Hepatic stellate cell (primary cell): Measurements from ENCODE around the gene BAX.

Experiments
- DNase-seq: peaks from one replicate; pipeline ENCODE4 v3.0.0; 2011; ENCODE audit warnings: low spot score

BAX gene

DNA sequence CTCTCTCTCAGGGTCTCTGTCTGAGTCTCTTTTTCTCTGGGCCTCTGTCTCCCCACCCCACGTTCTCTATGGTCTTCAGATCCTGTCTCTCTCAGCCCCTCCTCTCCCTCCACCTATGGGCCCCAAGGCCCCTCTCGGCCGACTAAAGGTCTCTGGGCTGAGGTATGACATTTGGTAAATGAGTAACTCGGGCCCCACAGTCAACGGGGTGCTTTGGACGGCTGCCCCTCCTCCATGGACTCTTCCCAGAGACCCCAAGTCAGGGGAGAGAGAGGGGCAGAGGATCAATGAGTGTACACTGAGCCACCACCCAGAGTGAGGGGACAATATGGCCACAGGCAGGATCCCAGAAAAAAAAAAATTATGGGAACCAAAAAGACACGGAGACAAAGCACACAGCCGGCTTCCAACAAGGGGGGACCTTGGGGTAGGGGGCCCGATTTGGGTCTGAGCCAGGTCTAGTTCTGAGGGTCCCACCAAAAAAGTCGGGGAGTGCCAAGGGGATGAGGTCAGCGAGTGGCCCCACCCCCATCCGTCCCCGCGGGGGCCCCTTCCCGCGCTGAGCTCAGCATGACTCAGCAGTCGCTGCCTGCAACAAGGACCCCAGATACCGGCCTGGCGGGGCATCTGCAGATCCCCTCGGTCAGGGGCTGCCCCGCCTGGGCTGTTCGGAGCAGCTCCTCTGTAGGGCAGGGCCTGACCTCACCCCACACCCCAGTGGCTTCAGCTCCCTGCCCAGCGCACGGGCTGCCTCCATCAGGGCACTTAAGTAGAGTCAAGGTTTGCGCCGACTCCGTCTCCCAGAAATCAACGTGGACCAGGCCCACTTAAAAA lies 8.9 kb downstream of the BAX start:
- peak; percentile 85 for DNase-seq

DNA sequence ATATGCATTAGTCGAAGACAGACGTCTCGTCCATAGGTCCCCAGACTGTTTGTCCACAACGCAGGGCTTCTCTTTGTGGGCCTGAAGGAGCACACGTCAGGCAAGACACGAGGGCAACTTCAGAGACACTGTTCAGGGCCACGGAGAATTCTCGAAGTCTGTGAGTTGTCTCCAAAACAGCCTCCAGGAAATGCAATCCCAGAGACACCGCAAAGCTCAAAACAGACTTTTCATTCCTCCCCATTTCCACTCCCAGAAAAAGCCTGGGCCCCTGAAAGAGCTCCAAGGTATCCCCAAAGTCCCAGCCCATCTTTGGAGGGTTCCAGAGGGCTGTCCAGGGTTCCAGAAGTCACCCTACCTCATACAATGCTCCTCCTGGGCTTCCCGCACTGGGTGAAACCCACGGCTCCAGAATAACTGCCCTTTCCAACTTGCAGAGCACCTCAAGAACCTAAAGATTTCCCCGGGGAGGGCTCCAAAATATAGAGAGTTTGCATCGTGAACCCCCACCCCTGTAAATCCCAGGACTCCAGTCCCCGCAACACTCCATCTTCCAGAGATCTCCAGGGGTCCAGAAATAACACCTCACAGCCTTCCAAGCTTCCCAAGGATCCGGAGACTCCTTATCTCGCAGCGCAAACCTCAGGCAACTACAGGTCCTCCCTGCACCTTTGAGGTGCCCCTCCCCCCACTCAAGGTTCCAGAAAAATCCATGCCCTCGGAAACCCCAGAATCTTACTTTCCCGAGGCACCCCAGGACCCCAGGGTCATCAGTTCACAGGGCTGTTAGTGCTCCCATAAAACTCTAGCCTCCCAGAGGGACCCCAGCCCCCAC lies 9.7 kb downstream of the BAX start:
- no peak for DNase-seq

DNA sequence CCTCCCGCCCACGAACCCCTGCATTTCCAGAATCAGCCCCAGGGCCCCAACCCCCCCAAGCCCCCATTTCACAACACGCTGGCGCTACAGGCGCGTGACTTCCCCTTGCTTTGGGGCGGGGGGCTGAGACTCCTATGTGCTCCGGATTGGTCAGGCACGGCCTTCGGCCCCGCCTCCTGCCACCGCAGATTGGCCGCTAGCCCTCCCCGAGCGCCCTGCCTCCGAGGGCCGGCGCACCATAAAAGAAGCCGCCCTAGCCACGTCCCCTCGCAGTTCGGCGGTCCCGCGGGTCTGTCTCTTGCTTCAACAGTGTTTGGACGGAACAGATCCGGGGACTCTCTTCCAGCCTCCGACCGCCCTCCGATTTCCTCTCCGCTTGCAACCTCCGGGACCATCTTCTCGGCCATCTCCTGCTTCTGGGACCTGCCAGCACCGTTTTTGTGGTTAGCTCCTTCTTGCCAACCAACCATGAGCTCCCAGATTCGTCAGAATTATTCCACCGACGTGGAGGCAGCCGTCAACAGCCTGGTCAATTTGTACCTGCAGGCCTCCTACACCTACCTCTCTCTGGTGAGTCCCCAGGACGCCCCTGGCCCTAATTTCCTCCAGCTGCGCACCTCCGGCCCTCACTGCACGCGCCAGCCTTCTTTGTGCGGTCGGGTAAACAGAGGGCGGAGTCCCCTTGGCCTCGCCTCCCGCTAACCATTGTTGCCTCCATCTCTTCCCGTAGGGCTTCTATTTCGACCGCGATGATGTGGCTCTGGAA lies 10.5 kb downstream of the BAX start, which contains the start of gene FTL:
FTL (plus strand) TSS at position 270 of the 766 bp plus-strand sequence; CDS start at position 469, 199 bp downstream.
- DNase-seq = peak; percentile 99

DNA sequence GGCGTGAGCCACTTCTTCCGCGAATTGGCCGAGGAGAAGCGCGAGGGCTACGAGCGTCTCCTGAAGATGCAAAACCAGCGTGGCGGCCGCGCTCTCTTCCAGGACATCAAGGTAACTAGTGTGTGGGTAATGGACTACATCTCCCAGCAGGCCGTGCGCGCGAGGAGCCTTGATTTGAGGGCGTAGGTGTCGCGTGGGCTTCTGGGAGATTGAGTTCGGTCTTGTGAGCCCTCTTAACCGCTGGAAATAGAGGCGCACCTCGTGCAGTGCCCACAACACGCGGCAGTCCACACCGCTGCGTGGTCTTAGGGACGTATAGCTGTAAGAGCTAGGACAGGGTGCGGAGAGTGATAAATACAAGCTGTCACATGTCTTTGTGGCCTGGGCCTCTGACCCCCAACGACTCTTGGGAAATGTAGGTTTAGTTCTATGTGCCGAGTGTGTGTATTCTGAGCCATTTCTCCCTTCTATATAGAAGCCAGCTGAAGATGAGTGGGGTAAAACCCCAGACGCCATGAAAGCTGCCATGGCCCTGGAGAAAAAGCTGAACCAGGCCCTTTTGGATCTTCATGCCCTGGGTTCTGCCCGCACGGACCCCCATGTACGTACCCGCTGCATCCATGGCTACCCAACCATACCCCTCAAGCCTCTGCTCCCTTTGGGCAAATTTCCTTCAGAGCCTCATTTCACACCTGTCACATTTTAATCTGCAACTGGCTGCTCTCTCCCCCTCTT lies 11.3 kb downstream of the BAX start:
- no peak for DNase-seq

DNA sequence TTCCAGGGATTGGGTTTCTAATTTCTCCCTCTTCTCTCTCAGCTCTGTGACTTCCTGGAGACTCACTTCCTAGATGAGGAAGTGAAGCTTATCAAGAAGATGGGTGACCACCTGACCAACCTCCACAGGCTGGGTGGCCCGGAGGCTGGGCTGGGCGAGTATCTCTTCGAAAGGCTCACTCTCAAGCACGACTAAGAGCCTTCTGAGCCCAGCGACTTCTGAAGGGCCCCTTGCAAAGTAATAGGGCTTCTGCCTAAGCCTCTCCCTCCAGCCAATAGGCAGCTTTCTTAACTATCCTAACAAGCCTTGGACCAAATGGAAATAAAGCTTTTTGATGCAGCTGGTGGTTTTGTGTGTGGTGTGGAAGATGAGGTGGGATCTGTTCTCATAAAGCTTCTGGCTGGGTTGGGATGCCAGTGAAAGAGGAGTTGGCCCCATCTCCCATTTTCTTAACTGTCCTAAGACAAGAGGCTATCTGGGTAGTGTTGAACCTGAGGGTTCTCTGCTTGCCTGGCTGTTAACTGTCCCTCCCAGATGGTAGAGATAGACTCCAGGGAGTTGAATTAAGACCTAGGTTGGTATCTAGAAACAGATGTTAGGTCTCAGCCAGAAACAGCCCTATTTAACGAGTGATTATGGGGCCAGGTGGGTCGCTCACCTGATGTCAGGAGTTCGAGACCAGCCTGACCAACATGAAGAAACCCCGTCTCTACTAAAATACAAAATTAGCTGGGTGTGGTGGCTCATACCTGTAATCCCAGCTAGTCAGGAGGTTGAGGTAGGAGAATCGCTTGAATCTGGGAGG lies 12.1 kb downstream of the BAX start:
- DNase-seq = no peak

DNA sequence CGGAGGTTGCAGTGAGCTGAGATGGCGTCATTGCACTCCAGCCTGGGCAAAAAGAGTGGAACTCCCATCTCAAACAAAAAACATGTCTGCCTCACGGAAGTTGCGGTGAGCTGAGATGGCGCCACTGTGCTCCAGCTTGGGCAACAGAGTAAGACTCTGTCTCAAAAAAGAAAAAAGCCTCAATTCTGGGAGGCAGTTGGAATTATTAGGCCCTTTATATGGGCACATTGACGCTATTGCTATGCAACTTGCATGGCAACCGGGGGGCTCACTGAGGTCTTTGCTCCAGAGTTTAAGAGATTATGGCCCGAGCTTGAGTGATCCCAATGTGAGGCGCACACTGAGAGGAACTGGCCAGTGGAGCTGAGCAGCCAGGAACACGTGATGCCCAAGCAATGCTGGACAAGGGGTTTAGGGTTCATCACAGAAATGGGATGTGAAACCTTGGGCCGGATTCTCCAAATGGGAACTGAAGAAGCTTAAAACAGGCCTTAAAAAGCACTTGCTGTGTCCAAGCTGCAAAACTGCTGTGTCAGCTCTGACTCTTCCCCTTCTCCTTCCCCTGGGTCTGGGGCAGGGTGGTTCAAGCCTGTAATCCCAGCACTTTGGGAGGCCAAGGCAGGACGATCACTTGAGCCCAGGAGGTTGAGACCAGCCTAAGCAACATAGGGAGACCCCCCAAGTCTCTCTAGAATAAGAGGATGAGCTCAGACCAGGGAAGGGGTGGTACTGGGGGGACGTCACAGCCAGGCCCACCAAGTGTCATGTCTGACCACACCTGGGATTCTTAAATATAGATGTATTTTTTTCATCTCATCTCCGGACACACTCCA lies 12.9 kb downstream of the BAX start:
- DNase-seq = no peak

DNA sequence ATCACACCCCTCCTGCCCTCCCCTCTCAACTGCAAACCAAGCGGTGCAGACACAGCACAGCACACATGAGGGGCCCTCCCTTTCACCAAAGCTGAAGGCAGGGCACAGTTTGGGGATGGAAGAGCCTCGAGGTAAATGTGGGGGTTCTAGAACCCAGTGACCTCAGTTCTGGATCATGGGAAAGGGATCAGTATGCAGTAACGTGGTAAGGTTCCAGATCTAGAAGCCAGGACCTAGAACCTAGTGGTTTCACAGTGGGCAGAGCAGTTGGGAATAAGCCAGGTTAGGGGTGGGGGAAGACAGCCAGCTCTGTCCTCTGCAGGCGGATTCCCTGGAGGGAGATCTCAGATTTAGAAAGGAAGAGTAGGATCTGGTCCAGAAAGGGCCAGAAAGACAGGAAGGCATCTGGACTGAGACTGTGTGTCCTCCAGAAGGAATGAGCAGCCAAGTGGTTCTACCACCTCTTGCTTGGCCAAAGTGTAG lies 13.5 kb downstream of the BAX start:
- DNase-seq = no peak

DNA sequence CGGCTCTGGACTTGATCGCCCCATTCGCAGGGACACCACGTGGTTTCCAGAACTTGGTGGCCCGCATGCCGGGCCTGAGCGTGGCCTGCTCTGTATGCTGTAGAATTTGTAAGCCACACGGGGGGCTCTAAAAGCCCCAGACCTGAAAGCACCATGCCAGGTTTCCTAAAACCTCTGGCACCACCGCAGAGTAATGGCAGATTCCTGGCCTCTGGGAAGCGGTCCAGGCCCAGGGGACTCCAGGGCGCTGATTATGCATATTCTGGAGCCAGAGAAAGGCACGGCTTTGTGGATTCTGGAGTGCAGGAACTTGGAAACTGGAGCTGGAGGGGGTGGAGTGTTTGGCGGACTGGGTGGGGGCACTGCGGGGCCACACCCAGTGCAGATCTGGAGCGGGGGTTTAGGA lies 14.1 kb downstream of the BAX start:
- no peak for DNase-seq

DNA sequence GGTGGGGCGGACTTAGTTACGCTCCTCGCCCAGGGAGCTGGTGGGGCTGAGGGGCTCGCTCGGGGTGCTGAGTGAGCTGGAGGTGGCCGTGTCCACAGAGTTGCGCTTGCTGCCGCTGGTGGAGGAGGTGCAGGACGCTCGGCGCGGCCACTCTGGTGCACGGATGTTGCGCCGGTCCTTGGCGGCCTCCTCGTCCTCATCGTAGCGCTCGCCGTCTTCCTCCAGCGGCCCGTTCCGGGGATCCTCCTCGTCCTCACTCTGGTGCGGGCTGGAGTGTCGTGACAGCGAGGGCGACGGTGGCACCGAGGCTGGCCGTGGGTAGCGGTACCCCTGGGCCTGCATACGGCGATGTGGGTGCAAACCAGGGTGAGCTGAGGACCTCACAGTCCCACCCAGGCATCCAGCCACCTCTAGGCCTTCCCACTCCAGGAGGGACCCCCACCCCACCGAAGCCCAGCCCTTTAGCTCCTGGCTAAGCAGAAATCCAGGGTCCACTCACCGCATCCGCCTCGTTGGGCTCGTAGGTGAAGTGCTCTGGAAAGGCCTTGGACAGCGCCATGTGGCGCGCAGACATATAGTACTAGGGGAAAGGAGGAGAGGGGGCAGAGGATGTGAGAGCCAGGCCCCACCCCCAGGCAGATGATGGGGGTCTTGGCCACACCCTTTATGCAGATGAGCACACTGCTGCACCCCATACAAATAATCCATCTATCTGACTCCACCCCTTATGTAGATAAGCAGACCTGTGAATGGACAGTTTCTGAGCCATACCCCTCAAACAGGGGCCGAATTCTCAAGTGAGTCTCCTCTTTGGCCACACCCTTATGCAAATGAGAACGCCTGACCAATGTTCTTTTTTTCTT lies 14.8 kb downstream of the BAX start:
- no peak for DNase-seq

DNA sequence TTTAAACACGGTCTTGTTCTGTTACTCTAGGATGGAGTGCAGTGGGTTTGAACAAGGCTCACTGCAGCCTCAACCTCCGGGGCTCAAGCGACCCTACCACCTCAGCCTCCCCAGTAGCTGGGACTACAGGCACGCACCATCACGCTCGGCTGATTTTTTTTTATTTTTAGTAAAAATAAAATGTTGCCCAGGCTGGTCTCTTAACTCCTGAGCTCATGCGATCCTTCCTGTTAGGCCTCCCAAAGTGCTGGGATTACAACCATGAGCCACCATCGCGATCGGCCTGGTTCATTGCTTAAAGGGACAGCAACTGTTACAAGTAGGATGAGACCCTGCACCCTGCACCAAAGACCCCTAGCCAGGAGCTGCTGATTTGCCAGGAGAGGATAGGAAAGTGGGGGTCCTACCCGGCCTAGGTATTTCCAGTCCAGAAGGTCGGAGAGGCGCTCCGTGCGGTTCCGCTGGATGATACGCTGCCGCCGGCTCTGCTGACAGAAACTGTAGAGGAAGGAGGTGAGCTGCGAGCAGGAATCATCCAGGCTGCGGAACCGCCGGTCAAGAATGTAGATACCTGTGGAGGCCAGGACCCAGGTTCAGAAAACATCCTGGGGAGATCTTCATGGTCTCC lies 15.6 kb downstream of the BAX start:
- DNase-seq = no peak

DNA sequence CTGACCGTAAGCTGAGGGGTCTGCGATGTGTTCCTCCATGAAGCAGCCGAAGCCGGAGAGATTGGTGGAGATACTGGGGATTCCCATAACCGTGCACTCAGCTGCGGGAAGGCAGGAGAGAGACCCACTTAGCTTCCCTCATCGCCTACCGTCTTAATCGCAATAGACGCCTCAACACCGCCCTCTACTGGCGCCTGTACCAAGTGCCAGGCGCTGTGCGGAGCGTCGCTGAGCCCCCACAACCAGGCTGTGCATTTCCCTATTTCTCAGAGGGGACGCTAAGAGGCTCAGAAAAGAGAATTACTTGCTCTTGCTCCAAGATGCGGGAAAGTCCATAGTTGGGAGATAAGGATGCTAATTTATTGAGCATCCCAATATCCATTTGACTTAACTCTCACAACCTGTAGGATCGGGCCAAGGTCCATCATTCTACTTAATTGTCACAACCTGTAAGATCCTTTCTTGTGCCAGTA lies 16.3 kb downstream of the BAX start:
- DNase-seq = peak; percentile 77

DNA sequence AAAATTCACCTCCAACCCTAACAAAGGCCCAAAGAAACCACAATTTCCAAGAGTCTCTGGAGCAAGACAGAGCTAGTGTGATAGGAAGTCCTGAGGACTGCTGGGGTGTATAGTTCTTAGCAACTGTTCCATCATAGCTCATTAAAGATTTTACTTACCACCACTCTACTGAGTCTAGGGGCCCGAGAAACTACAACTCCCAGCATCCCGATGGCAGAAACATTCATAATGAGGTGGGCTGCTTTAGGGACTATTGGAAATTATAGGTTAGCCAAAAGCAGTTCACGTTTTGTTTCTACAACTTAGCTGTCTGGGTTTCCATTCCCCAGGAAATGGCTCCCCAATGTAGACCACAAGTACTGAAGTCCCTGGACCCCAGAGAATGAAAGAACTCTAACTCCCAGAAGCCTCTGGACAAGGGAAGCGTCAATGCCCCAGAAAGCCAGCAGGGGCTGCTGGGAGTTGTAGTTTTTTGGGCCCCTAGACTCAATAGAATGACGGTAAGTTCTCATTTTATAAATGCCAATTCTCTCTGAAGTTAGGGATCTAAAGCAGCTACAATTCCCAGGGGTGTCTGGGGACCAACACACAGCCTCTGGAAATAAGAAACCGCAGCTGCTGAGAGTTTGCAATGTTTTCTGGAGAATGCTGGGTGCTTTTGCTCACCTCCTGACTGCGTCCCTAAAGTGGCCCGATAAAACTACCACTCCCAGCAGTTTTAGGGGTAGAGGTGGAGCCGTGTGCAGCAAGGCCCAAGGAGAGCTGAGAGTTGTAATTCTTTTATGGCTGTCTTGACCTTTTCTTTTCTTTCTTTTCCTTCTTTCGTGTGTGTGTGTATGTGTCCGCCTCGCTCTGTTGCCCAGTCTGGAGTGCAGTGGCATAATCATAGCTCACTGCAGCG lies 21.5 kb downstream of the BAX start:
- no peak for DNase-seq

DNA sequence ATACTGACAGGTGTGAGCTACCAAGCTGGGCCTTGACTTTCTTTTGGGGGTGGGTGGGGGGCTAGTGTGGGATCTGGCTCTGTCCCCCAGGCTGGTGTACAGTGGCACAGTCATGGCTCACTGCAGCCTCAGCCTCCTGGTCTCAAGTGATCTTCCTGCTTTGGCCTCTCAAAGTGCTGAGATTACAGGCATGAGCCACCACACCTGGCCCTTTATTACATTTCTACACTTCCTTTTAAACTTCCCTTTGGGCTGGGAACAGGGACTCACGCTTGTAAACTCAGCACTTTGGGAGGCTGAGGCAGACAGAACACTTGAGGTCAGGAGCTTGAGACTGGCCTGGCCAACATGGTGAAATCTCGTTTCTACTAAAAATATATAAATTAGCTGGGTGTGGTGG lies 22.4 kb downstream of the BAX start:
- no peak for DNase-seq

DNA sequence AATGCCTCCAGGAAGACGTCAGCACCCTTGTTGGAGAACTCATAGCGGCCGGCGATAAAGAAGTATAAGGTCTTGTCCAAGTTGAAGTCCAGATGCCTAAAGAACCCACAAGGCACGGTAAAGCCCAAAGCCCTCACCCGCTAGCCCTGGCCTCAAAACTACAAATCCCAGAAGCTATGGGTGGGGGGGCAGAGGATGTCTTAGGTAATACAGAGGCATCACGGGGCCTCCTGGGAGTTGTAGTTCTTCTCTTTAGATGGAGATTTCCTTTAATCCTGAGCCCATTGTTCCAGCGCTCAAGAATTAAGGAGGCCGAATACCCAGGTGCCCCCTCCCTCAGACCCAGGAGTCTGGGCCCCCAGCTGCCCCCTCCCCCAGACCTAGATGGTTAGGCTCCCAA lies 27.6 kb downstream of the BAX start:
- no peak for DNase-seq

DNA sequence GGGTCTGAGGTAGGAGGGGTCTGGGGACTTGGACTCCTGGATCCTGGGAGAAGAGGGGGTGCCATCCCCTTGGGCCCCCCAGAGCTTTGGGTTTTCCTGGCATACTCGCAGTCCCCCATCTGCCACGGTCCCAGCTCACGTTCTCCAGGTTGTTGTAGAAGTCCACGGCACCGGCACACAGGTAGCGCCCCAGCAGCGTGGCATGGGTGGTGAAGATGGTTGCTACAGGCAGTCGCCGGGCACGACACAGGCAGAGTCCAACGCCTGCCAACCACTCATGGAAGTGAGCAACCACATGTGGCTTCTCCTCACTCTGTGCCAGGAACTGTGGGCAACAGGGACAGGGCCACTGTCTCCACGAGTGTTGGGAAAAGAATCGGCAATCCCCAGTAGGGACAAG lies 31.0 kb downstream of the BAX start:
- DNase-seq = no peak

DNA sequence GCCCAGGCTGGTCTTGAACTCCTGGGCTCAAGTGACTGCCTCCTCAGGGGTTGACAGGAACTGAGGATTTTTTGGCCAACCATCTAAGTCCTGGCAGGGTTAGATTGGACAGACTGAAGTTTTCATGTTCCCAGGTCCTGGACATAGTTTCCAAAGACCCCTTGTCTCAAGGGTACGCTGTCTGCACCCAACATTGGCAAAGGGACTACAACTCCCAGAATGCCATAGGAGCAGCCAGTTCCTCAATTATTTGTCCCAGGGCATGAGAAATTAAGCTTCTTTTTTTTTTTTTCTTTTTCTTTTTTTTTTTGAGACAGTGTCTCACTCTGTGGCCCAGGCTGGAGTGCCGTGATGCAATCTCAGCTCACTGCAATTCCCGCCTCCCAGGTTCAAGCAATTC lies 31.5 kb downstream of the BAX start:
- no peak for DNase-seq

DNA sequence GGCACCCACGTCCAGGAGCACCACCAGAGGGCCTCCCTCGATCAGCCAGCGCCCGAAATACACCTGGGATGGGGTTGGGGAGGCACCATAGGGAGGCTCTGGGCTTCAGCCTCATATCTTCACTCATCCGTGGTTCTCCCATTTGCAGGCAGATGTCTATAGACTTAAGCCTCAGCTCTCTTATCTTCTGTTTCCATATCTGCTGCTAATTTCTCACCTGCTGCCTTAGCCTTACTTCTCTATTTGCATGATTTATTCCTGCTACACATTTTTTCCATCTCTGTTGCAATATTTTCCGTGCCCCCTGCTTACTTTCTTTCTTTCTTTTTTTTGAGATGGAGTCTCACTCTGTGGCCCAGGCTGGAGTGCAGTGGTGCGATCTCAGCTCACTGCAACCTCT lies 32.6 kb downstream of the BAX start:
- no peak for DNase-seq
